Tibial artery (tissue), 4 donors: ENCODE data around the gene LMF2.

Experiments
- DNase-seq, 2 donors: peaks; one replicate each; pipeline ENCODE4 v3.0.0-alpha.2; 2019
- H3K27ac ChIP-seq, 2 donors: fragments of 200-600 bp; sonication (generic) in 1 of 2; 1 replicate in 1 of 2; 2 replicates in 1 of 2; pipeline ENCODE4 v1.5.1; 2018 to 2019; ENCODE audit warnings: mild to moderate bottlenecking in 1 of 2
- H3K27me3 ChIP-seq, 2 donors: fragments of 200-600 bp; sonication (generic) in 1 of 2; one replicate each; pipeline versions ENCODE4 v1.5.1 to v1.6.0; 2016 to 2019
- H3K36me3 ChIP-seq, 3 donors: fragments of 200-600 bp; sonication (generic) in 2 of 3; one replicate each; pipeline ENCODE4 v1.5.1; 2016 to 2019; ENCODE audit warnings: mild to moderate bottlenecking in 2 of 3
- H3K4me1 ChIP-seq, 4 donors: fragments of 200-600 bp; sonication (generic) in 2 of 4; 1 replicate in 3 of 4; 2 replicates in 1 of 4; pipeline ENCODE4 v1.5.1; 2016 to 2019
- H3K4me3 ChIP-seq, 2 donors: fragments of 200-600 bp; sonication (generic) in 1 of 2; 1 replicate in 1 of 2; 2 replicates in 1 of 2; pipeline ENCODE4 v1.5.1; 2018 to 2019; ENCODE audit warnings: mild to moderate bottlenecking in 2 of 2
- H3K9me3 ChIP-seq, 3 donors: fragments of 200-600 bp; sonication (generic) in 1 of 3; one replicate each; pipeline ENCODE4 v1.5.1; 2016 to 2019
- intact Hi-C: fragments of 100-400 bp; cut with DNase I; formaldehyde crosslinking; loops from one replicate; pipeline ENCODE4 v1.15.0; 2023; ENCODE audit warnings: low total_unique reads
- TF ChIP-seq, protein P1 (sequence below), 2 experiments: fragments of 200-600 bp in 1 of 2; fragments of 450-650 bp in 1 of 2; IDR thresholded peaks; one replicate each; pipeline ENCODE4 v1.5.1; 2017 to 2019; ENCODE audit warnings: antibody characterized with exemption in 2 of 2, mild to moderate bottlenecking in 1 of 2, moderate library complexity in 1 of 2

The LMF2 gene

DNA sequence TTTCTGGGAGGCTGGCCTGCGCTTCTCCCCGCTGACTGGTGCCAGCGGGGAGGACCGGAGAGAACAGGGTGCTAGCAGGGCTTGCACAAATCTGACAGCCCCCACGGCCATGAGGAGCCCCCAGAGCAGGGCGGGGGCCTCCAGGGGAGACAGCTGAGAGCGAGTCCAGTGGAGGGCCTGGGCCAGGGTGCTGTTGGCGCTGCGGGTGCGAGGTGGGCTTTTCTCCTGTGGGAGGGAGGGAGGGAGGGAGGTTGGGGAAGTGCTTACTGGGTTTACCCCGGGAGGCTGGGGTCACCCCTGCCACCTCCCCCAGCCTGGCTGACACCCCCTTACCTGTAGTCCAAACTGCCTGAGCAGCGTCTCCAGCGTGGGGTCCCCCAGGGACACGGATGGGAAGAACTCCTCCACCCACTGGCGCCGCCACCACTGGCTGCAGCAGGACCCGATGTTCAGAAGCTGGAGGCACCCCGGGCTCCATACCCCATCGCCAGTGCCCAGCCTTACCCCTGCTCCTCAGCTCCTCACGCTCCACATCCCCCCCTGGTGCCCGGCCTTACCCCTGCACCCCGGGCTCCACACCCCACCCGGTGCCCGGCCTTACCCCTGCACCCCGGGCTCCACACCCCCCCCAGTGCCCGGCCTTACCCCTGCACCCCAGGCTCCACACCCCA, 3.9 kb downstream of the LMF2 start:
- DNase-seq, result no peak
- H3K27me3 ChIP-seq, result no peaks in the 10 kb centered on the region
- intact Hi-C loops, result loop anchor here (10.0 kb wide), 1 partner anchor 259 kb away; the partner anchor contains the start of gene TUBGCP6
- H3K4me3 ChIP-seq, result no peak overlapping the region
- TF ChIP-seq, protein P1, sequence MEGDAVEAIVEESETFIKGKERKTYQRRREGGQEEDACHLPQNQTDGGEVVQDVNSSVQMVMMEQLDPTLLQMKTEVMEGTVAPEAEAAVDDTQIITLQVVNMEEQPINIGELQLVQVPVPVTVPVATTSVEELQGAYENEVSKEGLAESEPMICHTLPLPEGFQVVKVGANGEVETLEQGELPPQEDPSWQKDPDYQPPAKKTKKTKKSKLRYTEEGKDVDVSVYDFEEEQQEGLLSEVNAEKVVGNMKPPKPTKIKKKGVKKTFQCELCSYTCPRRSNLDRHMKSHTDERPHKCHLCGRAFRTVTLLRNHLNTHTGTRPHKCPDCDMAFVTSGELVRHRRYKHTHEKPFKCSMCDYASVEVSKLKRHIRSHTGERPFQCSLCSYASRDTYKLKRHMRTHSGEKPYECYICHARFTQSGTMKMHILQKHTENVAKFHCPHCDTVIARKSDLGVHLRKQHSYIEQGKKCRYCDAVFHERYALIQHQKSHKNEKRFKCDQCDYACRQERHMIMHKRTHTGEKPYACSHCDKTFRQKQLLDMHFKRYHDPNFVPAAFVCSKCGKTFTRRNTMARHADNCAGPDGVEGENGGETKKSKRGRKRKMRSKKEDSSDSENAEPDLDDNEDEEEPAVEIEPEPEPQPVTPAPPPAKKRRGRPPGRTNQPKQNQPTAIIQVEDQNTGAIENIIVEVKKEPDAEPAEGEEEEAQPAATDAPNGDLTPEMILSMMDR (IDR thresholded peaks at IDR 0.05), result no peak
- H3K9me3 ChIP-seq, result no peaks in the 10 kb centered on the region
- H3K36me3 ChIP-seq, result peaks cover 32 to 40% (median 34%) of the 10 kb centered on the region in 3 donors
- peaks cover 0 to 24% (median 16%) of the 10 kb centered on the region in 4 donors for H3K4me1 ChIP-seq
- no peak overlapping the region for H3K27ac ChIP-seq

DNA sequence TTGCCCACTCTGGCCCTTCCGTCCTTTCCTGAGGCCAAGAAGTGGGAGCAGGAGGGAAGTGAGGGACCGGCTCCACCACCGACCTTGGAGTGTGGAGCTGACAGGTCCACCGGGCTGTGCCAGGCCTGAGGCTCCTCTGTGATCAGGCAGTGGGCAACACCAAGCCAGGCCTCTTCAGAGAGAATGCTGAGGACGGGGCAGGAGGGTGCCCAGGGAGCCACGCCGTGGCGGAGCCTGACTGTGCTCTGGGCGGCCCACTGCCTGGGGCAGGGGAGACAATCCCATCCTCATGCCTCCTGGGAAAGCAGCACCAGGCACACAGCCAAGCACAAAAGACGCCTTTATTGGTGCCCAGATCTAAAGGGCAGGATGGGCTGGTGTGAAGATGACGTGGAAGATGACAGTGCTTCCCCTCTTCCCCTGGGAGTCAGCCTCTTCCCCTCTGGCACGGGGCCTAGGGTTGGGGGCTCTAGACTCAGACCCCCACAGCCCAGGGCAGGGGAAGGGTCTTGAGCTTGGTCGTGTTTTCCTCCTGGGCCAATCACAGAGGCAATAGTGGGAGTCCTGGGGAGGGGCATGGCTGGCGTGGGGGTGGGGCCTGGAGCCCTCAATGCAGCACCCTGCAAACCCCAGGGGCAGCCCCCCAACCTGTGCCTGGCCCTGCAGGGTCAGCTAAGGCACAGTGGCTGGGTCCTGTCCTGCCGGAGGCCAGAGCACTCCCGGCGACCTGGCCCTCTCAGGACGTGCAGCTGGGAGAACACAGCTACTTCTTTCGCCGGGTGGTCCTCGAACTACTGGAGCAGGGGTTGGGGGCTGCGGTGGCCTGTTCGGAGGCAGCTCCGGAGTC, 4.7 kb downstream of the LMF2 start:
- no peaks in the 10 kb centered on the region for H3K9me3 ChIP-seq
- DNase-seq, result no peak
- intact Hi-C loops, result loop anchor here (10.0 kb wide), 1 partner anchor 258 kb away; the partner anchor contains the start of gene TUBGCP6
- H3K27ac ChIP-seq, result no peak overlapping the region
- H3K4me1 ChIP-seq, result peaks cover 0 to 22% (median 14%) of the 10 kb centered on the region in 4 donors
- TF ChIP-seq, protein P1 (IDR thresholded peaks at IDR 0.05), result no peak
- peaks cover 32 to 40% (median 34%) of the 10 kb centered on the region in 3 donors for H3K36me3 ChIP-seq
- H3K27me3 ChIP-seq, result no peaks in the 10 kb centered on the region
- H3K4me3 ChIP-seq, result no peak overlapping the region

DNA sequence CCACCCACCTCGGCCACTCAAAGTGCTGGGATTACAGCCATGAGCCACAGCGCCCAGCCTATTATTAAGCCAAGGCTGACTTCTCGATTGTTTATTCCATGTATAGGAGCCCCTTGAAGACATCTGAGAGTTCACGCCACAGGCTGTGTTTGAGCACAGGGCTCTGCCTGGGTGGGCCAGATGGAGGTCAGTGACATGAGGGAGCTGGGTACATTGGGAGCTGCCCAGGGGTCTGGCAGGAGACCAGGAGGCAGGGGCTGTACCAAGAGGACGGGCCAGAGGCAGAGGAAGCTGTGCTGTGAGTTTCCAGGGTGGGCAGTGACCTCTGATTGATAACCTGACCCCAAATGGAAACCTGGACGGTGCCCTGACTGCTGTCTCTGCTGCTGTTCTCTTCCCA, 5.4 kb downstream of the LMF2 start:
- peaks cover 32 to 40% (median 34%) of the 10 kb centered on the region in 3 donors for H3K36me3 ChIP-seq
- TF ChIP-seq, protein P1 (IDR thresholded peaks at IDR 0.05), result no peak
- H3K4me1 ChIP-seq, result peaks cover 0 to 21% (median 14%) of the 10 kb centered on the region in 4 donors
- H3K27ac ChIP-seq, result no peak overlapping the region
- H3K27me3 ChIP-seq, result no peaks in the 10 kb centered on the region
- H3K4me3 ChIP-seq, result no peak overlapping the region
- intact Hi-C loops, result loop anchor here (10.0 kb wide), 1 partner anchor 257 kb away; the partner anchor contains the start of gene TUBGCP6
- H3K9me3 ChIP-seq, result no peaks in the 10 kb centered on the region
- no peak for DNase-seq

DNA sequence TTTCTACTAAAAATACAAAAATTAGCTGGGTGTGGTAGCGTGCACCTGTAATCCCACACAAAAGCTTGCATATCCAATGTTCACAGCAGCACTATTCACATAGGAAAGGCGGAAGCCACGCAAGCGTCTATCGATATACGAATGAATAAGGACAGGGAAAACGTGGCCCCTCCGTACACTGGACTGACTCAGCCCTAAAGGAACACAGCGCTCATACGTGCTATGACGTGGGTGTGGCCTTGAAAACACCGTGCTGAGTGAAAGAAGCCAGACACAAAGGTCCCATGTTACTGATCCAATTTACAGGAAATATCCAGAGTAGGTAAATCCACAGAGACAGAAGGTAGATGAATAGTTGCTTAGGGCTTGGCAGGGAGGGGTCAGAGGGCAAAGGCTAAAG, 7.0 kb downstream of the LMF2 start:
- Histone ChIP-seq H3K4me1 (peaks cover 0 to 5% (median under 1%) of the 10 kb centered on the region in 4 donors), H3K4me3 (no peak overlapping the region), H3K27ac (no peak overlapping the region), H3K36me3 (peaks cover 26 to 33% (median 29%) of the 10 kb centered on the region in 3 donors), H3K27me3 (no peaks in the 10 kb centered on the region), H3K9me3 (no peaks in the 10 kb centered on the region)
- TF ChIP-seq, protein P1 (IDR thresholded peaks at IDR 0.05), result no peak
- intact Hi-C loops, result loop anchor here (10.0 kb wide), 1 partner anchor 256 kb away; the partner anchor contains the start of gene TUBGCP6
- no peak for DNase-seq

DNA sequence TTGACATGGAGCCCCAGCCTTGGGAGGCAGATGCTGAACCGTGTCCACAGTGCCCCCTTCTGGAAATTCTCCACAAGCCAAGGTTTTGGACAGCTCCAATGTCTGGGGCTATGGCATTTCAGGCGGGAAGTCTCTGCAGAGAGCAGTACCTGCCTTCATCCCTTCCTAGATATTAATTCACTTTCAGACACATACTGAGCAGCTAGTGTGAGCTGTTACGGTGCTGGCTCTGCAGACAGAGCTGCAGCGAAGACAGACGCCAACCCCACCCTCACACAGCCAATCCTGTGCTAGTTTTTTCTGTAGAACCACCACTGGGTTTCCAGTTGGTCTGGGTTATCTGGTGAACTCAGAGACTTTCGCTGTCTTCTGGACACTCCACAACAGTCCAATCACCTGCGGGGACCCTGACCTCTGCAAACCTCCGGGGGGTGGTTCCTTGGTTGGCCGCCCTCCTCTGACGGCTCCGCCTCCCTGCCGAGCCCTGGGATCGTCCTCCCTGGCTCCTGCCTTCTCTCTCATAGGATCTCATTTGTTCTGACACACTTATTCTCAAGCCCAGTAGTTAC, 9.1 kb downstream of the LMF2 start:
- Histone ChIP-seq H3K4me3 (no peak overlapping the region), H3K27ac (no peak overlapping the region), H3K9me3 (no peaks in the 10 kb centered on the region), H3K36me3 (peaks cover 12 to 16% (median 13%) of the 10 kb centered on the region in 3 donors), H3K27me3 (no peaks in the 10 kb centered on the region), H3K4me1 (no peaks in the 10 kb centered on the region)
- intact Hi-C loops, result no loop called here
- TF ChIP-seq, protein P1 (IDR thresholded peaks at IDR 0.05), result peak; percentile 38 to 44
- DNase-seq, result peak in 1 of 2 donors; percentile 55
